Fibroblast of lung (primary cell): Measurements from ENCODE around the gene ALMS1.

Source experiments
- CTCF ChIP-seq, 2 donors: IDR thresholded peaks in 1 of 2; conservative IDR thresholded peaks in 1 of 2; 1 replicate in 1 of 2; 2 replicates in 1 of 2; pipeline ENCODE4 v1.5.1; 2011 to 2012; ENCODE audit warnings: low read length in 2 of 2, control low read depth in 1 of 2, inconsistent platforms in 1 of 2, low read depth in 1 of 2, mild to moderate bottlenecking in 1 of 2
- EZH2 ChIP-seq: IDR thresholded peaks from 2 replicates; pipeline ENCODE4 v1.5.1; 2012; ENCODE audit warnings: low read length, control low read depth, mild to moderate bottlenecking; ENCODE audit errors: missing control alignments

DNA sequence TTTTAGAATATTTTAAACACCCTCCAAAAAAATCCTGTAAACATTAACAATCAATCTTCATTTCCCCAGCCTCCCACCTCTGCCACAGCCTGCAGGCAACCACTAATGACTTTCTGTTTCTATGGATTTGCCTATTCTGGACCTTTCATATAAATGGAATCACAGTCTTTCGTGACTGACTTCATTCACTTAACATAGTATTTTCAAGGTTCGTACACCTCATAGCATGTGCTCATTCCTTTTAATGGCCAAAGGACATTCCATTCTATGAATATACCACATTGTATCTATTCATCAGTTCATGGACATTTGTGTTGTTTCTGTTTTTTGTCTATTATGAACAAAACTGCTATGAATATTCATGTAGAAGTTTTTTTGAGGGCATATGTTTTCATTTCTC, 208.0 kb downstream of the ALMS1 start:
- TF ChIP-seq CTCF (conservative IDR thresholded peaks at IDR 0.05 in 1 of 2, IDR thresholded peaks at IDR 0.05 in 1 of 2; ENCODE audit: low read depth in 1 of 2, low read length in 2 of 2) (no peak), EZH2 (no peak)
